GM12892 (cell line): ENCODE measurements around the gene NT5C.

Experiments used
- POLR2A ChIP-seq: IDR thresholded peaks from 2 replicates; pipeline ENCODE4 v1.6.1; 2011; ENCODE audit warnings: low read depth, low read length, control low read depth
- POLR2AphosphoS5 ChIP-seq: IDR thresholded peaks from 2 replicates; pipeline ENCODE4 v1.6.1; 2011; ENCODE audit warnings: low read depth, low read length, control low read depth

GRCh38 chr17:75105126-75106080 lies 26.1 kb downstream of the NT5C start:
- TF ChIP-seq POLR2AphosphoS5: no peak
- TF ChIP-seq POLR2A: no peak
